HL-60/S4 treated with retinoic acid at 250 ng/mL for 4 days and 3 days (cell line): ENCODE results near the gene MCM10.
"Not testable (repeated sequence)": the region's sequence is repeated elsewhere in the genome, so short reads cannot be mapped to it uniquely, and the experiment has no call there.

Source experiments
- in situ Hi-C: fragments of 300-500 bp; cut with MboI; formaldehyde crosslinking; loops from 2 replicates; pipeline ENCODE4 v1.7.0; 2022; ENCODE audit warnings: low sequenced_read_pairs

The MCM10 gene

DNA sequence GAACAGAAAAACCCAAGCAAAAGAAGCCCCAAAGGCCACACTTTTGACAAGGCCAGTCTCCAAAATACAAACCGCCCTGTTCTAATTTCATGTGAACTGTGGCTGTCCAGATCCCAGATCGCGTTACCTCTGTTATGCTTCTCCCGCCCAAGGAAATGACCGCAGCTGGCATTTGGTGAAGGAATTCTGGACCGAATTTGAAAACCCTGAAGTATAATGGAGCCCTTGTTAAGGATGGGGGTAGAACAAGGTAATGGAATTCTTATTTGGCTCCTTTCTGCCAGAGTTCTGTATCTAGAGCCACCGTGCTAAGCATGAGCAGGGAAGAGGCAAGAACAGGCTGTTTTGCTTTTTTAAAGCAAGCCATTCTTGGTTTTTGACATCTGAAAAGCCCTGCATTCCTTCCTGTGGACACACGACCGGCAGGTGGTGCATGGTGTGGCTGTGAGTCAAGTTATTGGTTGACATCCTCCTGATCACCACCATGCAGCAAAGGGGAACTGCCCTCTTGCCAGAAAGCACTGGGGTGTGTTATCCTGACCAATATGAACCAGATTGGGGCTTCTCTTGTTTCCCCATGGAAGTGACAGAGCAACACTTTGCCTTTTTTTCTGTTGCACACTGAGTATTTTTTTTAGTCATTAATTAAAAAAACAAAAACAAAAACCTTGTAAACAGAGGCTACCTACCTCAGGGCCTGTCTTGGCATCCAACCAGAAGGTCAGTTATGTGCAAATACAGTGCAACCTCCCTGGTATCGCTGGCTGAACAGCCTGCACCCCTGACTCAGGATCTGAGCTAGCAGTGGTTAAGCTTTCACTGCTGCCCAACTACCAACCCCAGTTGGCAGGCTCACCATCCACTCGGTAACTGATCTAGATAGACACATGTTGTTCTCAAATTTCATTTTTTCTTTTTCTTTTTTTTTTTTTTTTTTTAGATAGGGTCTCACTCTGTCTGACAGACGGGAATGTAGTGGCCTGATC is 58.6 kb downstream of the MCM10 start:
- in situ Hi-C loops: no loop called here

DNA sequence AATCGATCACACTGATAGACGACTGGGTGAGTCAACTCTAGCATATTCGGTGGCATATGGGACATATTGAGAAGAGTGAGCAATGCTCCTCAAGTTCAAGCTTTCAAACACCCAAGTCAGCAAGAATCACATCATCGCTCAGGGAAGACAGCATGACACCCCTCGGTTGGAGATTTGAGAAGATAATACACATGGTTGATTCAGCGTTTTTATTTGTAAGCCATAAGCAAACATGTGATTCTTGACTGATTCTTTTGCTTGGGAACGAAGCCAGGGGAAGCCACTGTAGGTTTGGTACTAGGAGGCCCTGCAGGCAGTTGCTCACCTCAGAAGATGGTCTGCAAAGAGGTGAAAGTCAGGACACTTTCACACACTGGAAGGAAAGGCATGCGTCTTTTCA is 60.2 kb downstream of the MCM10 start:
- in situ Hi-C loops: no loop called here

GRCh38 chr10:13222151-13222550 is 60.8 kb downstream of the MCM10 start:
- in situ Hi-C loops: no loop called here

GRCh38 chr10:13222566-13222965 is 61.2 kb downstream of the MCM10 start:
- in situ Hi-C loops: no loop called here

DNA sequence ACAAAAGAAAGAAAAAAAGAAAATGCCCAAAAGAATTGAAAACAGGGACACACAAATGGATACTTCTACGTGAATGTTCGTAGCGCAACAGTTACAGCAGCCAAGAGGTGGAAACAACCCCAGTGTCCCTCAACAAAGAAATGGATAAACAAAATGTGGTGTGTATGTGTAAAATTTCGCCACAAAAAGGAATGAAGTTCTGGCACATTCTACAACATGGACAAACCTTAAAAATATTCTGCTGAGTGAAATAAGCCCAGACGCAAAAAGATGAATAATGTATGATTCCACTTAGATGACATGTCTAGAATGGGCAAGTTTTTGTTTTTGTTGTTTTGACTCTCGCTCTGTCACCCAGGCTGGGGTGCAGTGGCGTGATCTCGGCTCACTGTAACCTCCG is 61.9 kb downstream of the MCM10 start:
- in situ Hi-C loops: no loop called here

- in situ Hi-C loops: no loop called here
These were observed 63.0 kb downstream of the MCM10 start for GRCh38 chr10:13224210-13224995.

- in situ Hi-C loops: no loop called here
These were observed 64.2 kb downstream of the MCM10 start for GRCh38 chr10:13225601-13226000.

GRCh38 chr10:13227031-13227430 is 65.7 kb downstream of the MCM10 start:
- in situ Hi-C loops: no loop called here

DNA sequence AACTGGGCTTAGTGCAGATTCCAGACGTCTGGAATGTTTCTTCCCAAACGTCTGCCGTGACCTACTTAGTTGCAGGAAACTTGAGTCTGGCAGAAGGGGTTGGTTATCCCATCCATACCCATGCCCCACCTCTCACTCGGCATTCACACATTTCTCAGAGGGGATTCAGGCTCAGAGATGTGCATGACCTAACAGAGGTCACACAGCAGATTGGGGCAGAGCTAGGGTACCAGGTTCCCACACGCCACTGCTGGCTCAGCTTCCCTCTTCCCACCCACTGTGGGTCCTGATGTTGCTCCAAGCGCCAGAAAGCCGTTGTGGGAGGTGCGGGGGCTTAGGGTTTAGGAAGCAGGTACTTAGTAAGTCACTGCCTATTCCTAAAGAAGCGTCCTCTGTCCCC is 69.8 kb downstream of the MCM10 start:
- in situ Hi-C loops: no loop called here

DNA sequence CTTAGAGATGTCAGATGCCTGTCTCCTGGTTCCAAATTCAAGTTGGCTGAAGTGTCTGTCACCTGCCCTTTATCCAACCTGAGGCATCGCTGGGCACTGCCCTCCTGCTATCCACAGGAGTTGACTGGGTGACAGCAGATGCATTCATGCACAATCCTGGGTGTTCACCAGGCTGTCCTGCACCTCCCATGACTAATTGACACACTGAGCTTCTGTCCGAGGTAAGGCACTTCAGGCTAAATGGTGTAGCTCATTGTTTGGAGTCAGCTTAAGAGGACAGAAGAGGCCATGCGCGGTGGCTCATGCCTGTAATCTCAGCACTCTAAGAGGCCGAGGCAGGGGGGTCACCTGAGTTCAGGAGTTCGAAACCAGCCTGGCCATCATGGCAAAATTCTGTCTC is 70.5 kb downstream of the MCM10 start:
- in situ Hi-C loops: no loop called here

DNA sequence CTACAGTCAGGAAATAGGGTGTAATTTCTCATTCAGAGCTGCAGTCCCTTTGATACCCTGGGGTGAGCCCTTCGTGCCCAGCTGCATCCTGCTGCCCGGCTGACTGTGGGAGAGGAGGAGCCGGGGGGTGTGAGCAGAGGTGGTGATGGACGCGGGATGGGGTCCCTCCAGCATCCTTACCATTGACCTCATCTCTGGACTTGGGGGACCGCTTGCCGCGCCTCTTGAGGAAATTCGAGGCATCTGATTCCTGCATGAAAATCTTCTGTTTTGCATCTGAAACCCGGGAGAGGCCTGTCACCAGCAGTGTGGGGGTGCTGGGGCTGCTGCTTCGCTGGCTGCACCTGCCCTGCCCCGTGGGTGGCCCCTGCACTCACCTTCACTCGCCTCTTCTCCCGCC is 72.0 kb downstream of the MCM10 start:
- in situ Hi-C loops: no loop called here

DNA sequence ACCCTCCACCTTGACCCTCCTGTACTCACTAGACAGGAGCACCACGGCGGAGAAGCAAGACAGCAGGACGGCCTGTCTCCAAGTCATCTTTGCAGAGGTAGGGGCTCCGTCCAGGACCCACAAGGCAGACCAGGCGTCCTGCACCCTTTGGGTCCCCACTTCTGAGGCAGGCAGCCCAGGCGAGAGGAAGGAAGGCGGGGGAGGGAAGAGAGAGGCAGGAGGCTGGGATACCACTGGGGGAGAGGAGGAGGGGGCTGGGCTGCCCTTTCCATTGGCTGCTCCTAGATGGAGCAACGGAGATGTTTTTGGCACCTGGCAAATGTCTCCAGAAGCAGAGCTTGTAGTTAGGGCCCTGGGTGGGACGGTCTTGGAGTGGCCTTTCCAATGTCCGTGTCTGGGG is 72.8 kb downstream of the MCM10 start, which contains the start of gene UCMA:
Gene UCMA (minus strand): TSS at position 203 of the 400 bp plus-strand sequence. CDS start 116 bp downstream, at position 87.
- in situ Hi-C loops: no loop called here

GRCh38 chr10:13234736-13235135 is 73.4 kb downstream of the MCM10 start:
- in situ Hi-C loops: not testable (repeated sequence)

GRCh38 chr10:13236638-13237037 is 75.3 kb downstream of the MCM10 start:
- in situ Hi-C loops: no loop called here

DNA sequence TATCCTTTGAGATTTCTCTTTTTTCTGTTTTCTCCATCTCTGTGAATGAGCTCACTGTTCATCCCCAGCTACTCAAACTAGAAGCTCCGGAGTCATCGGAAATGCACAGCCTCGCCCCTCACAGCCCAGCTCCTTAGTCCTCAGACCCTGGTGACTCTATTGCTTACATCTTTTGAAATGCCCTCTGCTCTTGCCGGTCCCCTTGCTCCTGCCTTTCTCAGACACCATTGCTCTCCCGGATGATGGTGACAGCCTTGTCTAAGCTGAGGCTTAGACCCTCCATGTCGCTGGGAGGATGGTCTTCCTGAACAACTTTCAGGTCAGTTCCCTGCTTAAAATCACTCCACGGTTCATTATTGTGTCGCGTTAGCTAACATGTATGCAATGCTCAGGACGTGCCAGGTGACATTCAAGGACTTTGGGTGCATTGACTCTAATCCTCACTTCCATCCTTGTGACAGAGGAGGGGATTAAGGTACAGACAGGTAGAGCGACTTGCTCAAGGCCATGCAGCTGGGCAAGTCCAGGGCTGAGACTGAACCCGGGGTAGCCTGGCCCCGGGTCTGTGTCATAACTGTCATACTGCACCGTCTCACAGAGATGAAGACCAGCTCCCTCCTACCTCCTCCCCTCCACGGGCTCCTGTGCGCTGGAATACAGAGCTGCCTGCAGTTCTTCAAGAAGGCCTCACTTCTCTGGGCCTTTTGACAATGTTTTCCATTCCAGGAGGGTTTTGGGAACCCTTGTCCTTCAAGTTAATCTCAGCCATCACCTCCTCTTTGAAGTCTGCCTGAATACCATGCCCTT is 77.1 kb downstream of the MCM10 start:
- in situ Hi-C loops: no loop called here

DNA sequence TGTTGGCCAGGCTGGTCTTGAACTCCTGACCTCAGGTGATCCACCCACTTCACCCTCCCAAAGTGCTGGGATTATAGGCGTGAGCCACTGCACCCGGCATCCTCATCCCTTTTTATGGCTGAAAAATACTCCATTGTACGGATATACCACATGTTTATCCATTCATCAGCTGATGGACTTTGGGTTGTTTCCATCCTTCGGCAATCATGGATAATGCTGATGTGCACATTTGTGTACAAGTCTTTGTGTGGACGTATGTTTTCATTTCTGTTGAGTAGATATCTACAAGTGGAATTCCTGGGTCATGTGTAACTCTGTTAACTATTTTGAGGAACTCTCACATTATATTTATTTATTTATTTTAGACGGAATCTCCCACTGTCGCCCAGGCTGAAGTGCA is 78.6 kb downstream of the MCM10 start:
- in situ Hi-C loops: no loop called here

- in situ Hi-C loops: no loop called here
These were observed 80.3 kb downstream of the MCM10 start for GRCh38 chr10:13241613-13242012.

- in situ Hi-C loops: not testable (repeated sequence)
These were observed 80.9 kb downstream of the MCM10 start for GRCh38 chr10:13242260-13242659.

DNA sequence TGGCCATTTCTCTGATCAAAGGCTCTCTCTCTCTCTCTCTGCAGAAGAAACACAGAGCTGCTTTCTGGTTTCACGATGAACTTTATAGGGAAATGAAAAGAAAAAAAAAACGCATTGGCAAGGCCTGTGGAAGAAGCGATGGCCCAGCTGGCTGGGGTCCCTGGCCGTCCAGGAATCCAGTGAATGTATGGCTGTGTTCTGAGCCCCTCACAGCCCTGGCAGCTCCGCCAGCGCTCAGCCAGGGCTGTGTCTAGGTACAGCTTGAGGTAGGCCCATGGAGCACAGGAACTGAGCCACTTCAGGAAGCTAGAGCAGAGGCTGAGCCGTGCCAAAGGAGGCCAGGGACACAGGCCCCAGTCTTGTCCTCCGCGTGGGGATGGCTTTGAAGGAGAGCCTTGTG is 85.9 kb downstream of the MCM10 start:
- in situ Hi-C loops: no loop called here

DNA sequence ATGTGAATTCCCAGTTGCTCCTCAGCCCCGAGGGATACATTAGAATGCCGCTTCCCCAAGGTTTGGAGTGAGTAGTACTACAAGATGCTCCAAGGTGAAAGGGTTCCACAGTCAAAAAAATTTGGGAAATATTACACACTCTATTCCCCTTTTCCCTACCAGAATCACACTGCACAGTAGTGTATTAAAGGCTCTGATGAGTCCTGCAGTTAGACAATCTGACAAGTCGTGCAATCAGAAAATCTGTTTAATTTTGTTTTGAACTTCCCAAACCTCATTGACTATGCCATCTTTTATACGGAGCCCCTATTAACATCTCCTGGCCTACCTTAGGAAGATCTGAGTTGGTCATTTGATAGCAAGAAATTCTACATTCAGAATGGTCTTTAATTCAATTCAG is 86.4 kb downstream of the MCM10 start:
- in situ Hi-C loops: no loop called here

DNA sequence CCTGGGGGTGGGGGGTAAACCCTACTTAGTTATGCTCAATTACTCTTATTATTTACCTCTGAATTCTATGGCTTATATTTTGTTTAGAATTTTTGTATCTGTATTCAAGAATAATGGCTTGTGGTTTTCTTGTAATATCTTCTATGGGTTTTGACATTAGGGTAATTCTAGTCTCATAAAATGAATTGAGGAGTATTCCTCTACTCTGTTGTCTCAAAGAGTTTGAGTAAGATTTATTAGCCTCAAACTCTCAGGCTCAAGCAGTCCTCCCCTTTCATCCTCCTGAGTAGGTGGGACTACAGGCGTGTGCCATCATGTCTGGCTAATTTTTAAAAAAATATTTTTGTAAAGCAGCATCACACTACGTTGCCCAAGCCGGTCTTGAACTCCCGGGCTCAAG is 92.4 kb downstream of the MCM10 start:
- in situ Hi-C loops: no loop called here
